Measurements from ENCODE around the gene HEXD.

GRCh38 chr17:82437325-82437668, 19.1 kb downstream of the HEXD start:
- TF ChIP-seq POLR2AphosphoS5 (IDR thresholded peaks at IDR 0.05; ENCODE audit: borderline replicate concordance, low read depth, low read length) (no peak), EZH2 (IDR thresholded peaks at IDR 0.05) (no peak)

All from SK-N-MC (cell line).